GM19043 (cell line): ENCODE results near the gene NUDT13.
A peak's percentile ranks its signal among the peaks of the same experiment; 100 is the strongest.

Source experiments
- ATAC-seq: cut with Tn5 transposase; IDR thresholded peaks from one replicate; pipeline ENCODE4 v1.9.1; 2021; ENCODE audit warnings: low read depth; ENCODE audit not compliant: unreplicated experiment

The NUDT13 gene

GRCh38 chr10:73161079-73161478 is 50.8 kb downstream of the NUDT13 start:
- no peak for ATAC-seq

GRCh38 chr10:73161662-73162061 is 51.4 kb downstream of the NUDT13 start:
- no peak for ATAC-seq

- ATAC-seq, result no peak
Measured at GRCh38 chr10:73163096-73163495, 52.8 kb downstream of the NUDT13 start.

GRCh38 chr10:73166972-73167371 is 56.7 kb downstream of the NUDT13 start:
- ATAC-seq, result no peak

GRCh38 chr10:73167458-73167782 is 57.2 kb downstream of the NUDT13 start:
- no peak for ATAC-seq

GRCh38 chr10:73167783-73168464 is 57.7 kb downstream of the NUDT13 start, which contains the start of the genes ECD and FAM149B1:
TSS of gene ECD (minus strand) at chr10:73168008. CDS start at chr10:73163937, 4,071 bp downstream.
TSS of gene FAM149B1 (plus strand) at chr10:73168119. CDS start at chr10:73168340, 221 bp downstream.
- peak; percentile 91 for ATAC-seq

GRCh38 chr10:73168465-73168803 is 58.2 kb downstream of the NUDT13 start:
- ATAC-seq, result peak; percentile 16

GRCh38 chr10:73169320-73169719 is 59.1 kb downstream of the NUDT13 start:
- ATAC-seq, result no peak

GRCh38 chr10:73172867-73173266 is 62.6 kb downstream of the NUDT13 start:
- no peak for ATAC-seq

GRCh38 chr10:73174148-73174925 is 64.1 kb downstream of the NUDT13 start:
- no peak for ATAC-seq
